Stimulated activated naive CD8-positive, alpha-beta T cell treated with anti-CD3 and anti-CD28 coated beads, Interleukin-15, Interleukin-2, amounts not matched to agents 100 U/mL and 50 U/mL, for 24 hours (primary cell): ENCODE results near the gene PTGS1.
A peak's percentile ranks its signal among the peaks of the same experiment; 100 is the strongest.

ENCODE experiments used
- ATAC-seq: fragments of 150-1000 bp; cut with Tn5 transposase; one replicate; pipeline ENCODE4 v1.10.0; 2021
- DNase-seq: peaks from one replicate; pipeline ENCODE4 v3.0.0; 2021

PTGS1 gene

DNA sequence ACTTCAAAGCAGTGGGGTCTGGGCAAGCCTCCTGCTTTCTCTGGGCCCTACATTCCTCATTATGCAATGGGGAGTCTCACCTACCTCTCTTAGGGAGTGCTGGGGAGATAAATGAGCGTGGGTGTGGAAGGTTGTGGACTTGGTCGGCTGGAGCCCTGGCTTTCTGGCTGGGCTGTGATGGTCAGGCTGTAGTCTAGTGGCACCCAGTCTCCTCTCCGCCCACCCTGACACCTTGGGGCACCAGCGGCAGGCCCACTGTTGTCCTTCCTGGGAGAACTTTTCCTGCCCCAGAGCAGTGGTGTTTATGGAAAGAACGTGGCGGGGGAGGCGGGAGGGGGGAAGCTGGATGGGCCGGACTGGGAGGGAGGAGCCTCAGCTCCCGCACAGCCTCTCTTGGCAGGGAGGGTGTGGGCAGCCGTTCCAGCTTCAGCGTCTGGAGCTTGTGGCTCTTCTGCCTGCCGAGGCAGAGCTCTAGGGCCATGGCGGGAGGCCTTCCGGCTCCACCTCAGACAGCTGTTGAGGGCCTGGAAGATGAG lies 4.1 kb downstream of the PTGS1 start:
- ATAC-seq (no peak), DNase-seq (no peak)

DNA sequence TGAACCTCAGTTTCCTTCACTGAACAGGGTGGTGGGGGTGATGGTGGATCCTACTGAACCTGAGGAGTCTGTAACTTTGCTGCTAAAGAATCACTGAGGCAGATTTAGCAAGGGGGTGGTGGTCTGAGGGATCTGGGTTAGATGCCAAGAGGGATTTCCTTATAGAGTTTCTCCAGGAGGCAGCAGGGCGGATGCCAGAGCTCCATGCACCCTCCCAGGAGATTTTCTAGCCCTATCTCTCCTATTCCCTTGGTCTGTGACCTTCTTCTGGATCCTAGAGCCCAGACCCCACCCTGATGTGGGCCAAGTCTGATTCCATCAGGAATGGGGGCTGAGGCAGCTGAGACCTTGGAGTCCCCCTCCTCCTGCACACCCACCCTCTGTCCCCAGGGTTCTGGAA lies 6.0 kb downstream of the PTGS1 start:
- no peak for ATAC-seq
- no peak for DNase-seq

DNA sequence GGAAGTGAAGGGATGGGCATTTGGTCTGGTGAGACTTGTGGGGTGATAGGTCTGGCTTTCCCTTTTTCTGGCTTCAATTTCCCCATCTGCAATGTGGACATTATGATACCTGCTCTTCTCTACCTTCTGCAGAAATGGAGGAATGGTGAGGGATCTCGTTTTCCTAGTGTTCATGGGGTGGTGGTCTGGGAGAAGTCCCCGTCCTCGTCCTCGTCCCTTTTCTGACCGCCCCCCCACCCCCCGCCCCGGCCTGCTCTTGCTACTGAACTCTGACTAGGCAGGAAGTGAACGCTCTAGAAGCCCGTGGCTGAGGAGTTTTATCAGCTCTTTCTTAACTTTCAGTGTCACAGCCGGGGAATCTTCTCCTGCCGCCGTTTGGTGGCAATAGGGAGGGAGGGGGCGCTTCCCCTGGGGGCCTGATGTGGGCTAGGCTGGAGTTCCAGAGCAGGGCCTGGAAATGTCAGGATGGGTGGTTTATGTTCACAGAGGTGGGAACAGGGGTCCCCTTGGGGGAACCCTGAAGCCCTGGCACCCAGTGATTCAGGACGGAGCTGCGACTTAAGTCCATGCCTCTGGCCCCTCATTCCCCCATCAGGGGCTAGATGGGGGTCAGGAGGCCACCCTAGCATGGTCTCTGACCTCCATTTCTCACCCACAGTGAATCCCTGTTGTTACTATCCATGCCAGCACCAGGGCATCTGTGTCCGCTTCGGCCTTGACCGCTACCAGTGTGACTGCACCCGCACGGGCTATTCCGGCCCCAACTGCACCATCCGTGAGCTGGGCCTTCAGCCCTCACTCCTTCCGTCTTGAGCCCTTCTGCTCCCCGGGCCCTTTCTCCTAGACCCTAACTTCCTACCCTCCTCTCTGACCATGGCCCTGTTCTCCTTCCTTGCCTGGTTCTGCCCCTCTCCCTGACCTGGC lies 6.7 kb downstream of the PTGS1 start:
- no peak for ATAC-seq
- DNase-seq, result no peak

DNA sequence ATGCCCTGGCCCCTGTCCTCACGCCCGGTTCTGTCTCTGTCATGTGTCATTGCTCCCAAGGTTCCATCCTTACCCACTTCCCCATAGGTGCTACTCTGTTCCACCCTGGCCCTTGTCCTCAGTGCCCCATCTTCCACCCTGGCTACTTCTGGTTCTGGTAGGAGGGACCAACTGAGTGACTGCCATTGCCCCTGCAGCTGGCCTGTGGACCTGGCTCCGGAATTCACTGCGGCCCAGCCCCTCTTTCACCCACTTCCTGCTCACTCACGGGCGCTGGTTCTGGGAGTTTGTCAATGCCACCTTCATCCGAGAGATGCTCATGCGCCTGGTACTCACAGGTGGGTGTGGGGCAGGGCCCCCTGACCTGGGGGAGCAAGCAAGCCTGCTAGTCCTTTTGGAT lies 7.4 kb downstream of the PTGS1 start:
- no peak for ATAC-seq
- DNase-seq, result no peak

DNA sequence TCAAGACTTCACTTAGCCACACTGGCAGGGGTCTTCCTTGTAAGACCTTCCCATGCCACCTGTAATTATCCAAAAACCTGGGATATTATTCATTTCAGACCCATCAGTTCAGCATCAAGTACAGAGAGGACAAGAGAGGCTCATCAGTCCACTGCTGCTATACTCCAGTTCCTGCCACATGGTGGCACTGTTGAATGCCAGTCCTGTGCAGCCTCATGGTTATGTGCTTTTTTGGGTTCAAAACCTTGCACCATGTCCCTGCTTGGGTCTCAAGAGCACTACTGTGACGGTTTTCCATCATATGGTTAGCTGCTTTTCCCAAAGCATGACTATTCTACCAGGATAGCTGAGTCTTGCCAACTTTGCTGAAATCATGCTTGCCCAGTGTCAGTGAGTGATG lies 8.5 kb downstream of the PTGS1 start:
- peak; percentile 35 for DNase-seq
- ATAC-seq, result no peak

DNA sequence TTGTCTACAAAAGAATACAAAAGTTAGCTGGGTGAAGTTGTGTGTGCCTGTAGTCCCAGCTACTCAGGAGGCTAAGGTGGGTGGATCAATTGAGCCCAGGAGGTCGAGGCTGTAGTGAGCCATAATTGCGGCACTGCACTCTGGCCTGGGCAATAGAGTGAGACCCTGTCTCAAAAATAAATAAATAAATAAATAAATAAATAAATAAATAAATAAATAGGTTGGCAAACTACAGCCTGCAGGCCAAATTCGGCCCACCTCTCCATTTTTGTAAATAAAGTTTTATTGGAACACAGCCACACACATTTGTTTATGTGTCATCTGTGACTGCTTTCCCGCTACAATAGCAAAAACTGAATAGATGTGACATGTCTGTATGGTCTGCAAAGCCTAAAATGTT lies 9.5 kb downstream of the PTGS1 start:
- DNase-seq (no peak), ATAC-seq (no peak)

- ATAC-seq (no peak), DNase-seq (no peak)
These were observed 10.6 kb downstream of the PTGS1 start for GRCh38 chr9:122381206-122381950.

GRCh38 chr9:122382901-122383850 lies 12.4 kb downstream of the PTGS1 start:
- no peak for DNase-seq
- no peak for ATAC-seq

- ATAC-seq (peak; percentile 75), DNase-seq (peak; percentile 18)
These were observed 13.2 kb downstream of the PTGS1 start for GRCh38 chr9:122383992-122384461.

DNA sequence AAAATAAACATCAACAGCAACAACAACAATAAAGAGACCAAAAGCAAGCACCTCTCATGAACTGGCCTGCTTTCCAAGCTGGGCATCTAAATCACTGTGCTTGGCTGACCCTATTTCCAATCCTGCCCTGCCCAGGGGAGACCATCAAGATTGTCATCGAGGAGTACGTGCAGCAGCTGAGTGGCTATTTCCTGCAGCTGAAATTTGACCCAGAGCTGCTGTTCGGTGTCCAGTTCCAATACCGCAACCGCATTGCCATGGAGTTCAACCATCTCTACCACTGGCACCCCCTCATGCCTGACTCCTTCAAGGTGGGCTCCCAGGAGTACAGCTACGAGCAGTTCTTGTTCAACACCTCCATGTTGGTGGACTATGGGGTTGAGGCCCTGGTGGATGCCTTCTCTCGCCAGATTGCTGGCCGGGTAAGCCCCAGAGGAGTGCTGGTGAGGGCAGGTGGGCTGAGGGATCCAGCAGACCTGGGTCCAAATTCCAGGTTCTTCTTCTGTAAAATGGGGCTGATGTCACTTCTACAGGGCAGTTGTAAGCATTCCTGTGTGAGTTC lies 15.6 kb downstream of the PTGS1 start:
- ATAC-seq (no peak), DNase-seq (no peak)

- no peak for DNase-seq
- ATAC-seq, result no peak
These were observed 16.7 kb downstream of the PTGS1 start for GRCh38 chr9:122387536-122387935.

DNA sequence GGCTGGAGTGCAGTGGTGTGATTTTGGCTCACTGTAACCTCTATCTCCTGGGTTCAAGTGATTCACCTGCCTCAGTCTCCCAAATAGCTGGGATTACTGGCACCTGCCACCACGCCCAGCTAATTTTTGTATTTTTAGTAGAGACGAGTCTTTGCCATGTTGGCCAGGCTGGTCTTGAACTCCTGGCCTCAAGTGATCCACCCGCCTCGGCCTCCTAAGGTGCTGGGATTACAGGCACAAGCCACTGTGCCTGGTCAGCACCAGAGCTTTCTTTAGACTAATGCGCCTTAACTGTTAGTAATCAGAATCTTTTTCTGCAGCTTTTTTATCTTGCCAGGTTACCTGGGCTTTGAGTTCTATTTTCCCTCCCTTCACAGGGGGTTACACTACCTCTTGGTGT lies 18.4 kb downstream of the PTGS1 start:
- no peak for DNase-seq
- ATAC-seq, result no peak

DNA sequence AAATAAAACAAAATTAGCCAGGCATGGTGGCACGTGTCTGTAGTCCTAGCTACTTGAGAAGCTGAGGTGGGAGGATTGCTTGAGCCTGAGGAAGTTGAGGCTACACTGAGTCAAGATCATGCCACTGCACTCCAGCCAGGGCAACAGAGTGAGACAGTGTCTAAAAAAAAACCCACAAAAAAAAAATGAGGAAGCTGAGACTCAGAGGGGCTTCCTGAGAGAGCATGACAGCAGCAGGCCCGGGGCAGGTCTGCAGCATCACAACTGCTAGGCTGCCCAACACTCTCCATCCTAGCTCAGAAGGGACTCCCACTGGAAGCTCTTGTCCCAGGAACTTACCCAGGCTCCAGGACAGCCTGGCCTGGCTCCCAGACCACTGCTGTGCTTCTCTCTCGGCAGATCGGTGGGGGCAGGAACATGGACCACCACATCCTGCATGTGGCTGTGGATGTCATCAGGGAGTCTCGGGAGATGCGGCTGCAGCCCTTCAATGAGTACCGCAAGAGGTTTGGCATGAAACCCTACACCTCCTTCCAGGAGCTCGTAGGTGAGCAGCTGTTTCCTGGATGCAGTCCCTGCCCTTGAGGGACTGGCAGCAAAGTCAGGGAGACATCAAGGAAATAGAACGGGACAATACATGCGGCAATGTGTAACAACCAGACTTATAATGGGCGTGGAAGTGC lies 19.1 kb downstream of the PTGS1 start:
- peak; percentile 58 for ATAC-seq

GRCh38 chr9:122392284-122392683 lies 21.5 kb downstream of the PTGS1 start:
- no peak for ATAC-seq
- no peak for DNase-seq

More for the DNA sequence above, 19.1 kb downstream of the PTGS1 start:
- no peak for DNase-seq

DNA sequence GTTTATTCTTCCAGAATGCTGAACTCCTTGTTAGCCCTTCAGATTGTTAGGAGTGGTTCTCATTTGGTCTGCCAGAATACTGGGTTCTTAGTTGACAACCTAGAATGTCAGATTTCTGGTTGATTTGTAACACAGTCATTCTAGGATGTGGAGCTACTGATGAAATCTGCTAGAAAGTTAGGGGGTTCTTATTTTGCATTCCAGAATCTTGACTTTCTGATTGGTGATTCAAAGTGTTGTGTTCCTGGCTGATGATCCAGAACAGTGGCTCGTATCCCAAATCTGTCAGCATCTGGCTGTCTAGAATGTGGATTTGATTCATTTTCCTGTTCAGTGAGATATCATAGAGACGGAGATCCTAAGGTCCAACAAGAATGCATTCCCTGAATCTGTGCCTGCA lies 21.9 kb downstream of the PTGS1 start:
- ATAC-seq (no peak), DNase-seq (no peak)

DNA sequence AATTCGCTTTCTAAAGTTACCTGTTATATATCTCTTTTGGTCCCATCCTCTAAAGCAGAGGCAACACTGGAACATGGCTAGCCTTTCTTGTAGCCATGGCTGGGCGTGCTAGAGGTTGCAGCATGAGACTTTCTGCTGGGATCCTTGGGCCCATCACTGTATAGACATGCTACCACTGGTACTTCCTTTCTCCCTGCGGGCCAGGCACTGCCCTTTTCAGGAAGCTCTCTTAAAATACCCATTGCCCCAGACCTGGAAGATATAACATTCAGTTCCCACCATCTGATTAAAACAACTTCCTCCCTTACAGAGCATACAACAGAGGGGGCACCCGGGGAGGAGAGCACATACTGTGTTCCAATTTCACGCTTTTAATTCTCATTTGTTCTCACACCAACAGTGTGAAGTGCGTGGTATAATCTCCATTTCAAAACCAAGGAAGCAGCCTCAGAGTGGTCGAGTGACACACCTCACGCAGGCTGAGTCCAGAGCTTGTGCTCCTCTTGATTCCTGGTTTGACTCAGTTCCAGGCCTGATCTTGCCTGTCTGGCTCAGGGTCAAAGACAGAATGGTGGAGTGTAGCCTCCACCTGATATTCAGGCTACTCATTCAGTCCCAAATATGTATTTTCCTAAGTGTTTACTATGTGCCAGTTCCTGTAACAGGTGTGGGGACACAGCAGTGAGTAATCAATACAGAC lies 22.6 kb downstream of the PTGS1 start:
- DNase-seq, result no peak
- no peak for ATAC-seq

DNA sequence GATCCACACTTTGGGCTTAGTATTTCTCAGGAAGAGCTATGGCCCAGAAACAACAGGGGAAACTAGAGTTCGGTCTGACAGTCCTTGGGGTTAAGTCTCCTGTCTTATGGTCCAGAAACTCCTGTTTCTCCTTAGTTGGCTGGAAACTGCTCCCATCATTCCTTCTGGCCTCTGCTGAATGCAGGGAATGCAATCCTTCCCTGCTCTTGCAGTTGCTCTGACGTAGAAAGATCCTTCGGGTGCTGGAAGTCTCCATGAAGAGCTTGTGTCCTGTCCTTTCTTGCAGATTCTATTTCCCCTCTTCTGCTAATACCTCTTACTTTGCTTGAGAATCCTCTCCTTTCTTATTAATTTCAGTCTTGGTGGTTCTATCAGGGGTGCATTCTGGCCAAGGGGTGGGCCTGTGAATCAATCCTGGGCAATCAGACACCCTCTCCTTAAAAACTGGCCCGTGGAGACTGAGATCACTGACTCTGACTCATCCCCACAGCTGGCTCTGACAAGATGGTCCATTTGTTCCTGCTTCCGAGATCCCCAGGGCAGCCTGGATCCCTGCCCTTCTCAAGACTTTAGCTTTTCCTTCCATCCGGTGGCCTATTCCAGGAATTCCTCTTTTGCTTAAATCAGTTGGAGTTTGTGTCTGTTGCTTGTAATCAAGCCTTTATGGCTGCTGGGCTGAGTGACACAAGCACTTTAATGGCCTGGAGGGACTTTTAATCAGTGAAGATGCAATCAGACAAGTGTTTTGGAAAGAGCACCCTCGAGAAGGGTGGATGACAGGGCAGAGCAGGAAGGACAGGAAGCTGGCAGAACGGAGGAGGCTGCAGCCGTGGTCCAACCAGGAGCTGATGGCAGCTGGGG lies 23.7 kb downstream of the PTGS1 start:
- no peak for DNase-seq
- ATAC-seq, result no peak

DNA sequence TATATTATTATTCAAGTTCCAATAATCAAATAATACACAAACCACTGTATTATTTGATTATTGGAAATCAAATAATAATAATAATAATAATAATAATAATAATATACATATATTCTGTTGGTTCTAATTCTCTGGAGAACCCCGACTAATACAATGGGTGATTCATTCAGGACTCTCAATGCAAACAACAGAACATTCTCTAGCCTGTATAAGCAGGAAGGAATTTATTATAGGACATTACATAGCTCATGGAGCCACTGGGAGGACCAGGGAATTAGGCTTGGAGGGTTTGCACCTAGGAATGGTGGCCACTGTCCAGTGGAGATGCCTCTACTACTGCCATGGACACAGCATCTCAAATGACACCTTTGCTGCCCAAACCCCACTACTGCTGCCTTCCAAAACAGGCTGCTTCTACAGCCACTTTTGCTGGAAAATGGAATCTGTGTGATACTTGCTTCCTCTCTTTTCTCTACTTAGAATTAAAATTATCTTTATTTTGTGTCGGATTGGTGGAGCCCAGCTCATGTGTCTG lies 25.9 kb downstream of the PTGS1 start:
- ATAC-seq (no peak), DNase-seq (no peak)

- ATAC-seq (no peak), DNase-seq (no peak)
These were observed 26.9 kb downstream of the PTGS1 start for GRCh38 chr9:122397749-122398148.
